ENCODE data around the gene KREMEN2.

DNA sequence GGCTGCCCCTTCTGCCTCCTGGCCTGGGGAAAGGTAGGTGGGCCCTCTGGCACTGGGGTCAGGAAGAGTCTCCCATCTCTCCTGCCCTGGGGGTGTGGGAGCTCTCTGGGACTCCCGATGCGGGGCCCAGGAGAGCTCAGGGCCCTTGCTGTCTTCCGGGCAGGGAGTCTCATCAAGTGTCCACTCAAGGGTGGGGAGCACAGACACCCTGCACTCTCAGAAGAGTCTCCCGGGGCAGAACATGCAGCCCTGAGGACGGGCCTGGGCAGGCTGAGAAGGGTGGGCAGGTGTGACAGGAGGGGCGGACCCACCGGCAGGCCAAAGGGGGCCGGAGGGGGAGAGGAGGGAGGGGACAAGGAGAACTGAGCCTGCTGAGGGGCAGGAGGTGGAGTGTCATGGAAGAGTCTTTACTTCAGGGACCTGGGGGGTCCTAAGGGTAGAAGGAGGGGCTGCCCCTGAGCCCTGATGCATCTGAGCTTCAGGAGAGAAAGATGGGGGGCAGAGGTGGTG lies 24.6 kb downstream of the KREMEN2 start:
- TF ChIP-seq, protein P1, sequence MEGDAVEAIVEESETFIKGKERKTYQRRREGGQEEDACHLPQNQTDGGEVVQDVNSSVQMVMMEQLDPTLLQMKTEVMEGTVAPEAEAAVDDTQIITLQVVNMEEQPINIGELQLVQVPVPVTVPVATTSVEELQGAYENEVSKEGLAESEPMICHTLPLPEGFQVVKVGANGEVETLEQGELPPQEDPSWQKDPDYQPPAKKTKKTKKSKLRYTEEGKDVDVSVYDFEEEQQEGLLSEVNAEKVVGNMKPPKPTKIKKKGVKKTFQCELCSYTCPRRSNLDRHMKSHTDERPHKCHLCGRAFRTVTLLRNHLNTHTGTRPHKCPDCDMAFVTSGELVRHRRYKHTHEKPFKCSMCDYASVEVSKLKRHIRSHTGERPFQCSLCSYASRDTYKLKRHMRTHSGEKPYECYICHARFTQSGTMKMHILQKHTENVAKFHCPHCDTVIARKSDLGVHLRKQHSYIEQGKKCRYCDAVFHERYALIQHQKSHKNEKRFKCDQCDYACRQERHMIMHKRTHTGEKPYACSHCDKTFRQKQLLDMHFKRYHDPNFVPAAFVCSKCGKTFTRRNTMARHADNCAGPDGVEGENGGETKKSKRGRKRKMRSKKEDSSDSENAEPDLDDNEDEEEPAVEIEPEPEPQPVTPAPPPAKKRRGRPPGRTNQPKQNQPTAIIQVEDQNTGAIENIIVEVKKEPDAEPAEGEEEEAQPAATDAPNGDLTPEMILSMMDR (IDR thresholded peaks at IDR 0.05): no peak
- no peak for TF ChIP-seq POLR2A (IDR thresholded peaks at IDR 0.05)

Measured in ovary (tissue), 3 donors.